Measurements from ENCODE around the gene ATP8B1. TPM values are rescaled to one million over a fixed set of nuclear protein-coding genes. Genes with fewer than 3 reads are reported as not detected.
A peak's percentile ranks its signal among the peaks of the same experiment; 100 is the strongest.

The ATP8B1 gene
- total RNA-seq, 6 experiments from 2014 or later: 9.0 to 18.4 (median 17.1) TPM

- H3K4me1 ChIP-seq: peaks cover 0 to 13% (median 0%) of the 10 kb centered on the region in 4 donors
- ATAC-seq (no peak), DNase-seq (no peak)
- 92% methylated on average over 5 of the region's 6 CpGs for WGBS (ENCODE audit: insufficient coverage, low coverage, low lambda C conversion rate, missing lambda C conversion rate)
- TF ChIP-seq CTCF (IDR thresholded peaks at IDR 0.05) (no peak), POLR2A (IDR thresholded peaks at IDR 0.05) (no peak)
- intact Hi-C loops (cut with DNase I): no loop called here
- H3K27ac ChIP-seq: no peak overlapping the region
- no peaks in the 10 kb centered on the region for H3K27me3 ChIP-seq
- H3K36me3 ChIP-seq: no peaks in the 10 kb centered on the region
- no peaks in the 10 kb centered on the region for H3K9me3 ChIP-seq
- no peak overlapping the region for H3K4me3 ChIP-seq
Measured at GRCh38 chr18:57804557-57804956, 1.4 kb upstream of the ATP8B1 start.

GRCh38 chr18:57802213-57803102 lies 657 bp downstream of the ATP8B1 start:
- Histone ChIP-seq H3K27me3 (no peaks in the 10 kb centered on the region), H3K27ac (peak overlapping the region; percentile 82 to 96 (median 86)), H3K4me1 (peaks cover 0 to 33% (median 7%) of the 10 kb centered on the region in 4 donors), H3K36me3 (no peaks in the 10 kb centered on the region), H3K4me3 (peak overlapping the region; percentile 52 to 87 (median 73)), H3K9me3 (no peaks in the 10 kb centered on the region)
- intact Hi-C loops (cut with DNase I): no loop called here
- WGBS (ENCODE audit: insufficient coverage, low coverage, low lambda C conversion rate, missing lambda C conversion rate): 0% methylated on average over 18 of the region's 74 CpGs
- ATAC-seq: no peak
- no peak for TF ChIP-seq CTCF (IDR thresholded peaks at IDR 0.05)
- no peak for TF ChIP-seq POLR2A (IDR thresholded peaks at IDR 0.05)
- no peak for DNase-seq

GRCh38 chr18:57801761-57802212 lies 1.3 kb downstream of the ATP8B1 start:
- WGBS (ENCODE audit: insufficient coverage, low coverage, low lambda C conversion rate, missing lambda C conversion rate): 20% methylated on average over 16 of the region's 26 CpGs
- H3K27me3 ChIP-seq: no peaks in the 10 kb centered on the region
- no peak for ATAC-seq
- H3K36me3 ChIP-seq: no peaks in the 10 kb centered on the region
- H3K4me3 ChIP-seq: peak overlapping the region; percentile 52 to 87 (median 73)
- H3K4me1 ChIP-seq: peaks cover 0 to 34% (median 8%) of the 10 kb centered on the region in 4 donors
- no peak for TF ChIP-seq CTCF (IDR thresholded peaks at IDR 0.05)
- TF ChIP-seq POLR2A (IDR thresholded peaks at IDR 0.05): no peak
- intact Hi-C loops (cut with DNase I): no loop called here
- no peak for DNase-seq
- no peaks in the 10 kb centered on the region for H3K9me3 ChIP-seq
- peak overlapping the region; percentile 82 to 96 (median 86) for H3K27ac ChIP-seq

GRCh38 chr18:57801325-57801724 lies 1.8 kb downstream of the ATP8B1 start:
- Histone ChIP-seq H3K27me3 (no peaks in the 10 kb centered on the region), H3K4me1 (peaks cover 0 to 38% (median 12%) of the 10 kb centered on the region in 4 donors), H3K36me3 (no peaks in the 10 kb centered on the region), H3K9me3 (no peaks in the 10 kb centered on the region), H3K27ac (peak overlapping the region in 2 of 3 donors; percentile 16 to 17), H3K4me3 (peak overlapping the region; percentile 52 to 87 (median 73))
- 43% methylated on average over 14 of the region's 14 CpGs for WGBS (ENCODE audit: insufficient coverage, low coverage, low lambda C conversion rate, missing lambda C conversion rate)
- intact Hi-C loops (cut with DNase I): no loop called here
- ATAC-seq (no peak), DNase-seq (no peak)
- TF ChIP-seq CTCF (IDR thresholded peaks at IDR 0.05) (no peak), POLR2A (IDR thresholded peaks at IDR 0.05) (no peak)
